ENCODE measurements around the gene PHLDA2.

Gene PHLDA2

DNA sequence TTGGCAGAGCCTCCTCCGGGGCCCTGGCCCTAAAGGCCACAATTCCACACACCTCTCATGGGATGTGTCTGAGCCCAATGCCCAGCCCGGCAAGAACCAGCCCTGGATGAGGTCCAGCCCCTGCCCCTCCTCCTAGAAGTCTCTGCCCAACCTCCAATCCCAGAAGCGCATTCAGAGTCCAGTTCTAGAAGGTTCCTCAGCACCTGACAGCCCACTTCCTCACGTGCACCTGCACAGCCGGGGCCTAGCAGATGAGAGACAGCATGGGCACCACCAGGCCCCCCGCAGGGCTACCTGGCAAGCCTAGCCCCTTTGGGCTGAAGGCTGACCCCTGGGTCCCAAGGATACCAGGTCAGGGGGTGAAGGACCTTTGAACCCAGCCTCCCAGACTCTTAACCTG, 32.2 kb downstream of the PHLDA2 start:
- DNase-seq (ENCODE audit: low read depth in 2 of 2), result no peak

DNA sequence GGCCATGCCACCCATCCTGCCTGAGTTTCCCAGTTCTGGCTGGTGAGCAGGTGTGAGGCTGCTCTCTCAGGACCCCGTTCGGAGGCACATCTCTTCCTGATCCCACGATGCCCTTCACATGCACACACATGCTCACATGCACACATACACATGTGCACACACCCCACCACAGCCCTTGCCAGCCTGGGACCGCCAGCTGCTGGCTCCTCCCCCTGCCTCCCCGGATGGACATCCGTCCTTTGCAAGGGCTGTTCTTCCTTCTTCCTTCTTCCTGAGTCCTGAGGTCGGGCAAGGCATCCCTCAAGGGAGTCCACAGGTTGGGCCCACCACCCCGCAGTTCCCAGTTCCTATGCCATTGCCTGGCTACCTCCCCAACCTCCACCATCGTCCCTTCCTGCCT, 33.2 kb downstream of the PHLDA2 start:
- DNase-seq (ENCODE audit: low read depth in 2 of 2), result no peak

- DNase-seq (ENCODE audit: low read depth in 2 of 2), result no peak
Measured at GRCh38 chr11:2893935-2894334, 35.3 kb downstream of the PHLDA2 start.

- DNase-seq (ENCODE audit: low read depth in 2 of 2), result no peak
Measured at GRCh38 chr11:2892967-2893528, 36.2 kb downstream of the PHLDA2 start.

- DNase-seq (ENCODE audit: low read depth in 2 of 2), result peak; percentile 55 to 60
Measured at GRCh38 chr11:2892215-2892966, 36.8 kb downstream of the PHLDA2 start.

DNA sequence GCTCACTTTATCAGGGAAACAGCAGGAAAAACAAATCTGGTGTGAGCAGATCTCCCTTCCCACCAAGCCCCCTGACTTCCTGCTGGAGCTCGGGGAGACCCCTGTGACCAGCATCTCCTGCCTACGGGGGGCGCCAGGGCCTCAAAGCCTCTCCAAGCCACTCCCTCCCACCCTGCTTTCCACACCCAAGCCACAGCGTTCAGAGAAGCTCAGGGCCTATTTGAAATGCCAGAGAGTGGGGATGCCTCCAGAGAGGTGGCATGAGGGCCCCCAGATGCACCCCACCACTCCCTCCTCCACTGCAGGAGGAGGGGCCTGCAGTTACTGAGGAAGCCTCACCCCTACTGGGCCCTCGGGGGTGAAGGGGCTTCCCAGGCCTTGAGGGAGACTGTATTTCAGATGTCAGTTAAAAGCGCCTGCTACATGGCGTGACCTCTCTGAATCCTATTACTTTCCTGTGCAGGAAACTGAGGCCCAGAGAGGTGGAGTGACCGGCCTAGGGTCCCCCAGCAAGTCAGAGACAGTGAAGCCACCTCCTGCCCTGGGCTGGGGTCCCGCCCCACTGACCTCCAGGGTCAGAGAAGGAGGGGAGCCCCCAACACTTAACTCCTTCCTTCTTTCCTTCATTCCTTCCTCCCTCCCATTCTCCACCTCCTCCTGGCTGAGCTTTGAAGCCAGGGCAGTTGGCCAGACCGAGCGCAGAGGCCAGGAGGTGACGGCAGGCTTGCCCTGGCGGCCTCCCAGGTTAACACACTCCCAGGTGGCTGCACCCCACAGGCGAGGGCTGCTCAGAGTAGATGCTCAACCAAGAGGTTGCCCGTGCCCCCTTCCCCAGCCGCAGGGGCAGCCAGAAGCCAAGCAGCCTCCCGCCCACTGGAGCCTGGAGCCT, 37.6 kb downstream of the PHLDA2 start:
- no peak for DNase-seq (ENCODE audit: low read depth in 2 of 2)

DNA sequence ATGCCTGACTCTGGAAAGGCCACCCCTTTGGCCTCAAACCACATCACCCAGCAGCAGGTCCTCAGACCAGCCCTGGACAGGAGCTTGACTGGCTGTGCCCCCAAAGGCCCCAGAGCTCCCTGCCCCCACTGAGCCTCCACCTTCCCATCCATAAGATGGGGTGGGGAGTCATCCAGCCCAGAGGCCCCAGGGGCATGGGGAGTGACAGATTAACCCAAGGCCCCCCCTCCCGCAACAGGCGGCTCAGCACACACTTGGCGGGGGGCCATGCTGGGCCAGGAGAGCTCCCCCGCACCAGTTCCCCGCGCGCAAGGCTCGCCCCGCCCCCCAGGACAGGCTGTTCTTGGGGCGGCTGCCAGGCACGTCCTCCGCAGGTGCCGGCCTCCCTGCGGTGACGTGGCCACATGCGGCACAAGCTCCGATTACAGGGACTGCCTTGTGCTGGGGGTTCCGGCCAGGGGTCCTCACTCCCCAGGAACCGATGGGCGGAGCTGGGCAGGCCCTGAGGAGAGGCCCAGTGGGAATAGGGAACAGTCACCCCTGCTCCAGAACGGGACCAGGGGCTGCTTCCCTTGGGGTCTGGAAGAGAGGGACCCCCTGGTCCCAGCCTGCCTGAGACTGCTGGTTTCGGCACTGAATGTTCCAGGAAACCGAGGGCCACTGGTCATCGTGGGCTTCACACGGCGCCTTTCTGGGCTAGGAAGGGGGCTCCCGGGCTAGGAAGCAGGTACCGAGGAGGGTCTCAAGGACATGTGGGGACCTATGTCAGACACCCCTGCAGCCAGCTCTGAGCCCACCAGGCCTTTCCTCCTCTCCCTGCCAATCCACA, 38.5 kb downstream of the PHLDA2 start:
- no peak for DNase-seq (ENCODE audit: low read depth in 2 of 2)

GRCh38 chr11:2889362-2890273, 39.6 kb downstream of the PHLDA2 start:
- no peak for DNase-seq (ENCODE audit: low read depth in 2 of 2)

GRCh38 chr11:2888266-2888968, 40.8 kb downstream of the PHLDA2 start:
- peak; percentile 83 to 89 for DNase-seq (ENCODE audit: low read depth in 2 of 2)

DNA sequence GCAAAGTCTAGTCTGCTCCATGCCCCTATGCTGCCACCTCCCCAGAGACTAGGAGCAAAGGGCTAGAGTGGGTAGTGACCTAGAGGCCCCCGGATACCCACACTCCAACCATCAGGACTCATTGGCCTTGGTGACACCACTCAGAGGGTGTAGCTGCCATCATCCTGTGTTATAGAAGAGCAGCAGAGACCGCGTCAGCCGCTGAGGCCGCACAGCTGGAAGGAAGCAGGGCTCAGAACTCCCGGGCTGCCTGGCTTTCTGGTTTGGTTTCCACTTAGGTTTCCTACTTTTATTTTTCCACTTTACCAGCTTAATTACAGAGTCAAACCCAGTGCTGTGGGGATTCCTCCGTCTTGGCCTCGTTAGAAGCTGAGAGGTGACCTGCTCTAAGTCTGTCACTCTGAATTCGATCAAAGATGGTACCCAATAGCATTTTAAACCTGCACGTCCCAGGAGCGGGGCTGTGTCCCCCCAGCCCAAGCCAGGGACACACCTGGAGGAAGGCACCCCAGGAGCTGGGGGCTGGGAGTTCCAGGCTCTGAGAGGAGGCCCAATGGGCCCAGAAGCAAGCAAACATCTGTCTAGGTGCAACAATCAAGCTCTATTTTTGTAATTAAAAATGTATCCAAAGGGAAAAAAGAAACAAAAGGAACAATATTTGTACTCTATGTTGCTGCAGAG, 41.6 kb downstream of the PHLDA2 start:
- no peak for DNase-seq (ENCODE audit: low read depth in 2 of 2)

GRCh38 chr11:2886936-2887335, 42.3 kb downstream of the PHLDA2 start:
- DNase-seq (ENCODE audit: low read depth in 2 of 2), result no peak

GRCh38 chr11:2886191-2886894, 42.9 kb downstream of the PHLDA2 start:
- no peak for DNase-seq (ENCODE audit: low read depth in 2 of 2)

- peak; percentile 66 to 68 for DNase-seq (ENCODE audit: low read depth in 2 of 2)
Measured at GRCh38 chr11:2885678-2886081, 43.5 kb downstream of the PHLDA2 start, which contains the start of gene CDKN1C. Gene CDKN1C, minus strand, starts transcription at chr11:2885775. Its CDS starts 319 bp downstream, at chr11:2885456.

DNA sequence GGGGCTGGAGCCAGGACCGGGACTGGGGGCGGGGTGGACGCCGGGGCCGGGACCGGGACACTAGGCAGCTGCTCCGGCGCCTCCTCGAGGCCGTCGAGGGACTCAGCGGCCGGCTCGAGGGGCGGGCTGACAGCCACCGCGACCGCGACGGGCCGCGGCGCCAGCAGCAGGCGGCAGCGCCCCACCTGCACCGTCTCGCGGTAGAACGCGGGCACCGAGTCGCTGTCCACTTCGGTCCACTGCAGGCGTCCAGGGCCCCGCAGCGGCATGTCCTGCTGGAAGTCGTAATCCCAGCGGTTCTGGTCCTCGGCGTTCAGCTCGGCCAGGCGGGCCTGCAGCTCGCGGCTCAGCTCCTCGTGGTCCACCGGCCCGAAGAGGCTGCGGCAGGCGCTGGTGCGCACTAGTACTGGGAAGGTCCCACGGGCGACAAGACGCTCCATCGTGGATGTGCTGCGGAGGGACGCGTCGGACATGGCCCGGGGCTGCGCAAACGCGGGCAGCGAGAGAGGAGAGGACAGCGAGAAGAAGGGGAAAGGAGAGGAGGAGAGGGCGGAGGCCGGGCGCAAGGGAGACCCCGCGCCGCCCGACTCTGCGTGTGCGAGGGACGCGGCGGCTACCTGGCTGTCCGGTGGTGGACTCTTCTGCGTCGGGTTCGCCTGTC, 44.1 kb downstream of the PHLDA2 start:
- no peak for DNase-seq (ENCODE audit: low read depth in 2 of 2)

- no peak for DNase-seq (ENCODE audit: low read depth in 2 of 2)
Measured at GRCh38 chr11:2883979-2884815, 45.0 kb downstream of the PHLDA2 start.

- no peak for DNase-seq (ENCODE audit: low read depth in 2 of 2)
Measured at GRCh38 chr11:2883640-2883978, 45.6 kb downstream of the PHLDA2 start.

DNA sequence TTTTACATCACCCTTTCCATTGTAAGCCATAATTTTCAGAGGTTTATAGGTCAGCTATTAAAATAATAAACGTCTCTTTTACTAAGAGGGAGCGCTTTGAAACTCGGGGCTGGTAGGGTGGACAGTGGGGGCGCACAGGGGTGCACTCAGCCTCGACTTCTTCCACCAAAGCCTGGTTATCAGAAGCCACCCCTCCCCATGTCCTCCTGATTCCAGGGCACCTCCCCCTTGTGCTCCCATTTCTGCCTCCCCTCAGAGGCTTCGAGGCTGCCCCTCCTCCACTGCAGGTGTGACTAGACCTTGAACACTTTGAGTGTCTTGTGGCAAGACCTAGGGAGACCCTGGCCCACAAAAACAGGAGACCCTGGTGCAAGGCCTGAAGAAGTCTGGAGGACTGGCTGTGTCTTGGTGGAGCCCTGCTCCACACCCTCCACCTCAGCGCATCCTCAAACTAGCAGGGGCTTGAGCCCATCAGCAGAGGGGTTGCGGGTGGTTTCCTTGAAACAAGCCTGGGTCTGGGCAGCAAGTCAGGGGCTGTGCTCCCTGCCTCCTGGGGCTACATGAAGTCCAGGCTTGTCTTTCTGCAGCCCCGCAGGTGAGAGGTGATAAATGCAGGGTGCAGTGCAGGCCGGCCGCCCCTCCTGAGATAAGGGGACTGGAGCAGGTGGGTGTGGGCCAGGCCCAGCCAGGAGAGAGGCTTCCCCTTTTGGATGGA, 46.7 kb downstream of the PHLDA2 start:
- DNase-seq (ENCODE audit: low read depth in 2 of 2), result no peak
